Testis (tissue), 3 donors: ENCODE results near the gene EFCAB12. TPM values are rescaled to one million over a fixed set of nuclear protein-coding genes. Genes with fewer than 3 reads are reported as not detected.
A peak's percentile ranks its signal among the peaks of the same experiment; 100 is the strongest.
"Not testable (repeated sequence)": the region's sequence is repeated elsewhere in the genome, so short reads cannot be mapped to it uniquely, and the experiment has no call there.

Source experiments
- DNase-seq: peaks from one replicate; pipeline ENCODE4 v3.0.0-alpha.2; 2019
- H3K27ac ChIP-seq, 2 donors: fragments of 200-600 bp; sonication (generic); one replicate each; pipeline ENCODE4 v1.5.1; 2019
- H3K27me3 ChIP-seq: fragments of 200-600 bp; sonication (generic); one replicate; pipeline ENCODE4 v1.5.1; 2019
- H3K36me3 ChIP-seq: fragments of 200-600 bp; sonication (generic); one replicate; pipeline ENCODE4 v1.5.1; 2017; ENCODE audit warnings: low read depth; ENCODE audit errors: missing control alignments
- H3K4me1 ChIP-seq: fragments of 200-600 bp; sonication (generic); one replicate; pipeline ENCODE4 v1.5.1; 2019
- H3K4me3 ChIP-seq, 2 donors: fragments of 200-600 bp; sonication (generic); one replicate each; pipeline ENCODE4 v1.5.1; 2017 to 2019
- H3K9me3 ChIP-seq: fragments of 200-600 bp; sonication (generic); one replicate; pipeline ENCODE4 v1.5.1; 2017
- POLR2A ChIP-seq: fragments of 450-650 bp; IDR thresholded peaks from one replicate; pipeline ENCODE4 v1.6.1; 2017; ENCODE audit warnings: antibody characterized with exemption, mild to moderate bottlenecking, moderate library complexity
- WGBS, 2 donors: methylation state at CpG; one replicate each; pipeline ENCODE4 v1.1.5; 2018; 5-methylcytosine and 5-hydroxymethylcytosine counted together
- intact Hi-C: fragments of 100-400 bp; cut with DNase I; formaldehyde crosslinking; loops from one replicate; pipeline ENCODE4 v1.15.1; 2023; ENCODE audit warnings: low total_unique reads
- polyA plus RNA-seq: library from polyadenylated mRNA; stranded (reverse); fragments of 350-450 nt; fragmentation: Illumina TruSeq; extraction: RNeasy Lipid Tissue Mini Kit (QIAGEN cat#74804); gene quantifications from one replicate; pipeline ENCODE4 v1.2.3, GENCODE V29; 2014; ENCODE audit warnings: low read depth, low replicate concordance; ENCODE audit not compliant: insufficient read depth
- total RNA-seq, 2 donors: library from RNA; depleted of rRNA; stranded (reverse); fragments of >200 nt; gene quantifications; one replicate each; pipeline ENCODE4 v1.2.3, GENCODE V29; 2016
- TF ChIP-seq, protein P1 (sequence below), 3 experiments: fragments of 450-650 bp in 2 of 3; fragments of 200-600 bp in 1 of 3; sonication (generic) in 1 of 3; IDR thresholded peaks; one replicate each; pipeline ENCODE4 v1.5.1; 2016 to 2019; ENCODE audit warnings: antibody characterized with exemption in 3 of 3, mild to moderate bottlenecking in 2 of 3, moderate library complexity in 1 of 3

The EFCAB12 gene
- total and polyA plus RNA-seq, 3 donors from 2014 or later: 7.3 to 16.0 (median 13.7) TPM

DNA sequence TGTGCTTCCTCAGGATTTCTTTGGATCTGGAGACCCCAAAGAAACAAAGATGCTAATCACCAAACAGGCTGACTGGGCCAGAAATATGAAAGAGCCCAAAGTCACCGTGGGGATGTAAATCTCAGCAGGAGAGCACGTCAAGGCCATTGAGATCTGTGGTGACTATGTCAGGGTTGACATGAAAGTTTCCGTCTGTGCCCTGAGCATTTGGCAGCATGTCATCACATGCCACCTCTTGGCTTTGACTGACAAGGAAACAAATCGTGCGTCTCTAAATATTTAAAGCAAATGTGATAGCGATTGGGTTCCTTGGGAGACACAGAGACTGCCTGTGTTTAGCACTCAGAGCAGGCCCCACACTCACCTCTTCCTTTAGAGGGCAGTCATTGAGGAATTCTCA is 35.2 kb downstream of the EFCAB12 start:
- Histone ChIP-seq H3K36me3 (no peaks in the 10 kb centered on the region), H3K27me3 (no peaks in the 10 kb centered on the region)
- intact Hi-C loops: no loop called here

DNA sequence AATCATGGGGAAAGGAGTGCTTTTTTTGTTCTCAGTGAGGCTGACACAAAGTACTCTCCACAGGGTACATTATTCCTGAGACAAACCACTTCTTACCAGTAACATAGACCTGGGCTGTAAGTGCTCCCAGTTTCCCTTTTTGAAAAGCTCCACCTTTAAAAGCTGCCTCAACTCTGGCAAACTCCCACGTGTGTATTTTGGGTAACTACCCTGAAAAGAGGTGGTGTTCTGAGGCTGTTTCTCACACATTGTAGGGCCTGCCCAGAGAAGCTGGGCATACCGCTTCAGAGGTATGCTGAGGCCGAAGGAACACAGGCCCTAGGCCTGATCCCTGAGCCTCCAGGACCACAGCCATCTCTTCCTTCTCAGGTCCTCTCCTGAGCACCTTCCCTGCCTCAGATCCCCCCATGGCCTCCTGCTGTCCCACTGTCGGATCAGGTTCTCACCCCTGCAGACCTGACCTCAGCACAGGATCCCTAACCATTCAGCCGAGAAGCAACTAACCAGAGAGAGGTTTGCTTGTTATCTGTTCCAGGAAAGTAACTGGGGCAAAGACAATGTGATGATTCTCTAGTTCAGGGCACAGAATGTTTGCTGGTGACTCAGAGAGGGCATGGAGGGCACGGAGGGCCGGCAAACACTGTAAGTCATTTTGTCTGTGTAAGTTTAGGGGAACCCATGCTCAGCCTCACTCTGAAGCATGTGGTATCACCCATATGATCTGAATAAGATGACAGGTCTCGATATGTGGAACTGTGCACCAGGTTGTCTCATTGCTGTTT is 36.1 kb downstream of the EFCAB12 start:
- DNase-seq, intact Hi-C loops, H3K9me3 ChIP-seq, H3K27ac ChIP-seq, H3K27me3 ChIP-seq, H3K4me3 ChIP-seq, H3K4me1 ChIP-seq, H3K36me3 ChIP-seq: not testable (repeated sequence)
- WGBS, 2 donors: 78 to 90% methylated on average over 4 to 8 of the region's 8 CpGs

More for the DNA sequence above, 35.2 kb downstream of the EFCAB12 start:
- H3K4me3 ChIP-seq: no peak overlapping the region
- peaks cover 14% of the 10 kb centered on the region for H3K4me1 ChIP-seq
- no peak overlapping the region for H3K27ac ChIP-seq
- WGBS, 2 donors: 71 to 74% methylated on average over 6 of the region's 6 CpGs
- no peak for TF ChIP-seq POLR2A
- TF ChIP-seq, protein P1, sequence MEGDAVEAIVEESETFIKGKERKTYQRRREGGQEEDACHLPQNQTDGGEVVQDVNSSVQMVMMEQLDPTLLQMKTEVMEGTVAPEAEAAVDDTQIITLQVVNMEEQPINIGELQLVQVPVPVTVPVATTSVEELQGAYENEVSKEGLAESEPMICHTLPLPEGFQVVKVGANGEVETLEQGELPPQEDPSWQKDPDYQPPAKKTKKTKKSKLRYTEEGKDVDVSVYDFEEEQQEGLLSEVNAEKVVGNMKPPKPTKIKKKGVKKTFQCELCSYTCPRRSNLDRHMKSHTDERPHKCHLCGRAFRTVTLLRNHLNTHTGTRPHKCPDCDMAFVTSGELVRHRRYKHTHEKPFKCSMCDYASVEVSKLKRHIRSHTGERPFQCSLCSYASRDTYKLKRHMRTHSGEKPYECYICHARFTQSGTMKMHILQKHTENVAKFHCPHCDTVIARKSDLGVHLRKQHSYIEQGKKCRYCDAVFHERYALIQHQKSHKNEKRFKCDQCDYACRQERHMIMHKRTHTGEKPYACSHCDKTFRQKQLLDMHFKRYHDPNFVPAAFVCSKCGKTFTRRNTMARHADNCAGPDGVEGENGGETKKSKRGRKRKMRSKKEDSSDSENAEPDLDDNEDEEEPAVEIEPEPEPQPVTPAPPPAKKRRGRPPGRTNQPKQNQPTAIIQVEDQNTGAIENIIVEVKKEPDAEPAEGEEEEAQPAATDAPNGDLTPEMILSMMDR (IDR thresholded peaks at IDR 0.05): no peak
- H3K9me3 ChIP-seq: no peaks in the 10 kb centered on the region
- DNase-seq: no peak

DNA sequence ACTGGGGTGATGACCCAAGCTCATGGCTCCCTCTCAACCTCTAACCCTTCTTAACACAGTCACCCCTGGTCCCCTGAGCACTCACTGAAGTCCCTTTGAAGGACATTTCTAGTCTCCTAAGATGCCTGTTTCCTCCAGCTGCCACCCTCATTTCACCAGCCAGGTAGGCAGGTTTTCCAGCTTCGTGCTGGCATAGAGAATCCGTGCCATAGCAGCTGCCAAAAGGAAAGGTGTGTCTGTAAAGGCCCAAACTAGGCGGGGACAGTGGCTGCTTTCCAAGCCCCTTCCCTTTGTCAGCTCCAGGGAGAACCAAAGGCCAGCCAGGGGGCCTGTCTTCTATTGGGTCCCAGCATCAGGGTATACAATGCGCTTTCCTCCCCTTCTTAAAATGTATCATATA is 36.9 kb downstream of the EFCAB12 start:
- WGBS, 2 donors: 84 to 89% methylated on average over 4 of the region's 4 CpGs
- intact Hi-C loops, H3K9me3 ChIP-seq, H3K27ac ChIP-seq, H3K4me1 ChIP-seq, DNase-seq, H3K36me3 ChIP-seq, H3K27me3 ChIP-seq, H3K4me3 ChIP-seq: not testable (repeated sequence)

DNA sequence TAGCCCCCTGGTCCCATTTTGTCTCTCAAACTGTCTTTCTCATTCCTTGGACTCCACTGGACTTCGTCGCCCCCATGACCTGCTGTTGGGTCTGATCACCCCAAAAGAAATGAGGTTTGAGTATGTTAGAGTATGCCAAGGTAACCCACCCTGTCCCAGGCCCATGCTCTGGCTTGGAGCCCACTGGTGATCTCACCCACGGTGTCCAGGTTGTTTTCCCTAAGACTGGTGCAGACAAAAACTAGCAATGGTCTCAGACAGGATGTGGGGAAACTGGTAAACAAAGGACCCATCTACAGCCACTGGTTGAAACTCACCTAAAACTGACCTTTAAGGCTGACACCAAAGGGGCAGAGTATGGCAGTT is 38.9 kb downstream of the EFCAB12 start:
- Histone ChIP-seq H3K27me3 (no peaks in the 10 kb centered on the region), H3K27ac (peak overlapping the region in 1 of 2 donors; percentile 30), H3K4me1 (peaks cover 5% of the 10 kb centered on the region), H3K36me3 (no peaks in the 10 kb centered on the region), H3K4me3 (no peak overlapping the region), H3K9me3 (no peaks in the 10 kb centered on the region)
- intact Hi-C loops: no loop called here
- 87 to 88% methylated on average over 3 of the region's 3 CpGs for WGBS, 2 donors
- TF ChIP-seq, protein P1 (IDR thresholded peaks at IDR 0.05): no peak
- TF ChIP-seq POLR2A: no peak
- no peak for DNase-seq

DNA sequence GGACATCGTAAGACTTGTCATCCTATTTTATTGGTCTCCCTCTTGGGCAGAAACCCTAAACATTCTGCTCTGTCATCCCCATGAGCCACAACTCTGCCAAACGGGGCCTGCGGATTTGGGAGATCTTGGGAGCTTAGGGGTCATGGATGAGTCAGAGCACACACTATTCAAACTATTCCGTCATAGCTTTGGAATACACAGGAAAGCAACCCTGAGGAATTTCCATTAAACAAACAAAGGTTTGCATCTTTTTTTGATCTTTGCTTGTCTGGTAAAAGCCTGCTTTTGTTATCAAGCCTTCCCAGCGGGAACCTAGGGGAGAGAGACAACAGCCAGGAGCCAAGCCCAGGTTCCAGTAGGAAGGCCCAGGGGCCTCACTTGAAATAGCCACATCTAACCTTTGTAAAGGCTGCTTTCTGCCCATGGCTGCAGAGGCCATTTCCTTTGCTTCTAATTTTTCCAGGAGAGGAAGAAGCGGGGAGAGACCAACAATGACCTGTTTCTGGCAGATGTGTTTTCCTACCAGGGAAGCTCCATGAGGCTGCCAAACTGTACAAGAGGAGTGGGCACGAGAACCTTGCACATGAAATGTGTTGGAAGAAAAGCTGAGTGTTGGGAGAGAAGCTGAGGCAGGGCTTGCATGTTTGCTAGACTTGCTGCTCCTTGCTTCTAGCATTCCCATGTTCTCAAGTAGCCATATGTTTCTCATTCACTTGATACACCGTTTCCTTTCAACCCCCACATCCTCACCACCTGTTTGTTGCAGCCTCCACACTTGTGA is 39.5 kb downstream of the EFCAB12 start:
- intact Hi-C loops, H3K36me3 ChIP-seq, H3K4me3 ChIP-seq, H3K4me1 ChIP-seq, DNase-seq, H3K9me3 ChIP-seq, H3K27me3 ChIP-seq: not testable (repeated sequence)
- peak overlapping the region in 1 of 2 donors; percentile 64 for H3K27ac ChIP-seq
- 58 to 68% methylated on average over 7 to 8 of the region's 8 CpGs for WGBS, 2 donors

DNA sequence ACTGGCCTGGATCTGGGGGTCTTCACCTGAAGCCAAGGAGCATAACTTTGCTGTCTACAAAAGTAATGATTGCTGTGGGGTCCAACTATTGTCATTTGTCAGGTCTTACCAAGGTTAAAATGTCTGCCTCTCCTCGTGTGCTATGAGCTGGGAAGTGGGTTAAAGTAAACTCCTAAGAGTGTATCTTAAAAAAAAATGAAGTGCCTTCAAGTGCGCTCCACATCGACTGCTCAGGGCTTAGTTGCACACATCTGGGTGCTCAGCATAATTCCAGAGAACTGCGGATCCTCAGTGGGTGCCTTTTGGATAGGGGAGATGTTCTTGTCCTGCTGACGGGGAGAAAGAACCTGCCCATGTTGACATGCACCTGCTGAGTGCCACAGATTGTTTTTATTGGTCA is 40.9 kb downstream of the EFCAB12 start:
- Histone ChIP-seq H3K36me3 (no peaks in the 10 kb centered on the region), H3K4me3 (no peak overlapping the region), H3K9me3 (no peaks in the 10 kb centered on the region), H3K27me3 (no peaks in the 10 kb centered on the region), H3K4me1 (peaks cover 5% of the 10 kb centered on the region), H3K27ac (no peak overlapping the region)
- TF ChIP-seq, protein P1 (IDR thresholded peaks at IDR 0.05): no peak
- no peak for TF ChIP-seq POLR2A
- WGBS, 2 donors: 97 to 98% methylated on average over 5 of the region's 5 CpGs
- intact Hi-C loops: no loop called here
- no peak for DNase-seq
